Lung (tissue), 12 donors: Measurements from ENCODE around the gene ITGA5. TPM values are rescaled to one million over a fixed set of nuclear protein-coding genes. Genes with fewer than 3 reads are reported as not detected.

Source experiments
- ATAC-seq: fragments of 200-7000 bp; cut with Tn5 transposase; one replicate; pipeline ENCODE4 v1.9.1; 2020; ENCODE audit warnings: moderate number of reproducible peaks; ENCODE audit not compliant: insufficient read depth, low FRiP score
- DNase-seq, 3 donors: peaks; one replicate each; pipeline ENCODE4 v3.0.0-alpha.2; 2013 to 2017
- H3K27ac ChIP-seq, 2 donors: one replicate each; pipeline ENCODE4 v1.5.1; 2013; ENCODE audit warnings: mild to moderate bottlenecking in 2 of 2, moderate library complexity in 2 of 2, control low read depth in 1 of 2, inconsistent platforms in 1 of 2, low read depth in 1 of 2, low read length in 1 of 2
- H3K27me3 ChIP-seq, 3 donors: one replicate each; pipeline ENCODE4 v1.5.1; 2013; ENCODE audit warnings: low read length in 2 of 3; ENCODE audit not compliant: control insufficient read depth in 3 of 3, insufficient read depth in 3 of 3
- H3K36me3 ChIP-seq, 4 donors: one replicate each; pipeline ENCODE4 v1.5.1; 2013; ENCODE audit warnings: low read length in 4 of 4, mild to moderate bottlenecking in 1 of 4, moderate library complexity in 1 of 4; ENCODE audit not compliant: control insufficient read depth in 4 of 4, insufficient read depth in 4 of 4
- H3K4me1 ChIP-seq, 5 donors: one replicate each; pipeline ENCODE4 v1.5.1; 2013; ENCODE audit warnings: low read length in 5 of 5, mild to moderate bottlenecking in 2 of 5, moderate library complexity in 1 of 5; ENCODE audit not compliant: control insufficient read depth in 5 of 5, insufficient read depth in 5 of 5
- H3K4me3 ChIP-seq: one replicate; pipeline ENCODE4 v1.5.1; 2013; ENCODE audit warnings: mild to moderate bottlenecking, control low read depth, moderate library complexity
- H3K9ac ChIP-seq, 2 donors: one replicate each; pipeline ENCODE4 v1.5.1; 2013; ENCODE audit warnings: low read length in 2 of 2, control low read depth in 1 of 2; ENCODE audit not compliant: insufficient read depth in 1 of 2
- H3K9me3 ChIP-seq, 4 donors: one replicate each; pipeline ENCODE4 v1.5.1; 2013; ENCODE audit warnings: low read length in 3 of 4, mild to moderate bottlenecking in 1 of 4, moderate library complexity in 1 of 4; ENCODE audit not compliant: control insufficient read depth in 4 of 4, insufficient read depth in 3 of 4
- WGBS, 2 donors: extraction: QIAGEN DNeasy Blood & Tissue Kit; methylation state at CpG; one replicate each; pipeline ENCODE4 v1.1.7; 2013; 5-methylcytosine and 5-hydroxymethylcytosine counted together
- polyA plus RNA-seq, 2 donors: library from polyadenylated mRNA; stranded (reverse); fragments of 200-250 nt; gene quantifications; one replicate each; pipeline ENCODE4 v1.2.1, GENCODE V29; 2013
- total RNA-seq, 2 donors: library from RNA; depleted of rRNA in 1 of 2; stranded (reverse); fragments of >200 nt in 1 of 2; gene quantifications; one replicate each; pipeline ENCODE4 v1.2.1, GENCODE V29; 2014 to 2021
- TF ChIP-seq, protein P1 (sequence below): IDR thresholded peaks from 2 replicates; pipeline ENCODE4 v1.5.1; 2012; ENCODE audit warnings: mild to moderate bottlenecking; ENCODE audit errors: control extremely low read depth, extremely low read depth
- donor health status: control.
- donor health status: control.
- donor health status: Bipolar disorder and iron deficiency.
- donor health status: healthy.
- donor health status: DM: yes; HTN: yes; CAD: no.

ITGA5 gene
- total and polyA plus RNA-seq, 4 donors, result 39.8 to 134 (median 101) TPM

DNA sequence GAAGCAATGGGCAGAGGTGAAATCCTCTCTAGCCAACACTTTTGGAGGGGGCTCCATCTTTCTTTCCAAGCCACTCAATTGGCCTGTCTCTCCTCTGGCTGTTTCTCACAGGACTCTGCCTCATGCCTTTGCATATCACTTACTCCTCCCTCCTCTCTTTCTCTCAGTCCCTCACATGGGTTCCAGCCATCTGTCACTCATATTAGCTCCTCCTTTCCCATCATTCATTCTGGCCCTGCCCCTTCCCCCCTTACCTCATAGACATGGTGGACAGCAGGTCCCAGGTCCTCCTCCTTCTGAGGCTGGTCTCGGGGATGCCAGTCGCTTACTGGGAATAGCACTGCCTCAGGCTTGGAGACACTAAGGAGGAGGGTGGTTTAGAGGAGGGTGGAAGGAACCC is 17.9 kb downstream of the ITGA5 start:
- peaks cover 36 to 67% (median 55%) of the 10 kb centered on the region in 4 donors for H3K36me3 ChIP-seq
- WGBS, 2 donors, result 91 to 93% methylated on average over 2 of the region's 2 CpGs
- H3K27ac ChIP-seq, result no peak overlapping the region

DNA sequence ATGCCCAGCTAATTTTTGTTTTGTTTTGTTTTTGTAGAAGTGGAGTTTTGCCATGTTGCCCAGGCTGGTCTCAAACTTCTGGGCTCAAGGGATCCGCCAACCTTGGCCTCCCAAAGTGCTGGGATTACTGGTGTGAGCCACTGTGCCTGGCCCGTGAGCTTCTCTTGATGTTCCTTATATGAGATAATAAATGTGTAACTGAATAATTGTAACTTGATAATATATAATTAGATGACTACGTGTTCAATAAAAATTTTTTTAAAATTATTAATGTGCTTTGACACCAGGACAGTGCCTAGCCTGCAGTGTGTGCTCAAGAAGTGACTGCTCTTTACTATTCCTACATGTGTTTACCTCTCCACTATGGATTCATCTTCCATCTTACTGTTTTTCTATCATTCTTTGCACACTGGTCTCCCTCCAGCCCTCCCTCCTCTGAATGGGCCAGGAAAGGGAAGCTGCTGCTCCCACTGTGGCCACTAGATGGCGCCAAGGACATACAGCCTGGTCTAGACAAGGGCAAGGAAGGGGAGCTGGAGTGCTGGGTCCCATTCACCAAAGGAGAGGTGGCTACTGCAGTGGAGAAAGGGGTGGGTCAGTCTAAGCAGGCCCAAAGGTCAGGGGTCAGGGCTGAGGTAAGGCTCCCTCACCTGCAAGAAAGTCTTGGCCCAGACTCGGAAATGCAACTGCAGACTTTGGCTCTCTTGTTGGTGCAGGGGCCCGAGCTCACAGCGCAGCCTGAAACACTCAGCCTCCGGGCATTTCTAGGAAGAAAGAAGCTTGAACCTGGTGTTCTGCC is 19.9 kb downstream of the ITGA5 start:
- TF ChIP-seq, protein P1, sequence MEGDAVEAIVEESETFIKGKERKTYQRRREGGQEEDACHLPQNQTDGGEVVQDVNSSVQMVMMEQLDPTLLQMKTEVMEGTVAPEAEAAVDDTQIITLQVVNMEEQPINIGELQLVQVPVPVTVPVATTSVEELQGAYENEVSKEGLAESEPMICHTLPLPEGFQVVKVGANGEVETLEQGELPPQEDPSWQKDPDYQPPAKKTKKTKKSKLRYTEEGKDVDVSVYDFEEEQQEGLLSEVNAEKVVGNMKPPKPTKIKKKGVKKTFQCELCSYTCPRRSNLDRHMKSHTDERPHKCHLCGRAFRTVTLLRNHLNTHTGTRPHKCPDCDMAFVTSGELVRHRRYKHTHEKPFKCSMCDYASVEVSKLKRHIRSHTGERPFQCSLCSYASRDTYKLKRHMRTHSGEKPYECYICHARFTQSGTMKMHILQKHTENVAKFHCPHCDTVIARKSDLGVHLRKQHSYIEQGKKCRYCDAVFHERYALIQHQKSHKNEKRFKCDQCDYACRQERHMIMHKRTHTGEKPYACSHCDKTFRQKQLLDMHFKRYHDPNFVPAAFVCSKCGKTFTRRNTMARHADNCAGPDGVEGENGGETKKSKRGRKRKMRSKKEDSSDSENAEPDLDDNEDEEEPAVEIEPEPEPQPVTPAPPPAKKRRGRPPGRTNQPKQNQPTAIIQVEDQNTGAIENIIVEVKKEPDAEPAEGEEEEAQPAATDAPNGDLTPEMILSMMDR, result peak; percentile 99
- Histone ChIP-seq H3K4me1 (no peaks in the 10 kb centered on the region), H3K36me3 (peaks cover 34 to 72% (median 49%) of the 10 kb centered on the region in 4 donors), H3K27me3 (no peaks in the 10 kb centered on the region), H3K27ac (no peak overlapping the region), H3K4me3 (no peak overlapping the region), H3K9me3 (no peaks in the 10 kb centered on the region), H3K9ac (no peak overlapping the region)
- DNase-seq (peak; percentile 87 to 91 (median 90)), ATAC-seq (peak; percentile 76)
- 76 to 79% methylated on average over 8 of the region's 8 CpGs for WGBS, 2 donors

More for the DNA sequence above, 17.9 kb downstream of the ITGA5 start:
- Histone ChIP-seq H3K9ac (no peak overlapping the region), H3K4me1 (no peaks in the 10 kb centered on the region), H3K4me3 (no peak overlapping the region), H3K27me3 (no peaks in the 10 kb centered on the region), H3K9me3 (no peaks in the 10 kb centered on the region)
- ATAC-seq (no peak), DNase-seq (no peak)
- TF ChIP-seq, protein P1, result no peak

DNA sequence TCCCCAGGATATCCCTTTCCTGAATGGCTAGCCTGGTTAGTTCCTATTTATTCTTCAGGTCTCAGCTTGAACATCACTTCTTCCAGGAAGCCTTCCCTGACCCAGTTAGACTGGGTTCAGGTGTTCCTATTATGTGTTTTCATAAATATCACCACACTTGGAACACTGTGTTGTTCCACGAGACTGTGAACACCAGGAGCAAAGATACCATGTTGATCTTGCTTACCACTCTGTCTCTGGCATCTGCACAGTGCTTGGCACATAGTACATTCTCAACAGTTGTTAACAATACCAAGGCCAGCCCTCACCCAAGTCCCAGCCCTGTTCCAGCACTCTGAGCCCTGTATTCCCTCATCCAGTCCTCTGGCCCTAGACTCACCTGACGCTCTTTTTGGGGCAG is 20.8 kb downstream of the ITGA5 start:
- ATAC-seq (no peak), DNase-seq (no peak)
- WGBS, 2 donors, result 93 to 98% methylated on average over 2 of the region's 2 CpGs
- no peak overlapping the region for H3K9ac ChIP-seq
- no peak overlapping the region for H3K4me3 ChIP-seq
- H3K4me1 ChIP-seq, result no peaks in the 10 kb centered on the region
- TF ChIP-seq, protein P1, result no peak
- H3K27ac ChIP-seq, result no peak overlapping the region
- H3K36me3 ChIP-seq, result peaks cover 34 to 66% (median 43%) of the 10 kb centered on the region in 4 donors
- no peaks in the 10 kb centered on the region for H3K27me3 ChIP-seq
- H3K9me3 ChIP-seq, result no peaks in the 10 kb centered on the region
